LNCAP (cell line): ENCODE results near the gene CALN1.

Experiments used
- TF ChIP-seq, protein P1 (sequence below): fragments of 450-650 bp; IDR thresholded peaks from 2 replicates; pipeline ENCODE4 v1.5.1; 2017; ENCODE audit warnings: mild to moderate bottlenecking

CALN1 gene

DNA sequence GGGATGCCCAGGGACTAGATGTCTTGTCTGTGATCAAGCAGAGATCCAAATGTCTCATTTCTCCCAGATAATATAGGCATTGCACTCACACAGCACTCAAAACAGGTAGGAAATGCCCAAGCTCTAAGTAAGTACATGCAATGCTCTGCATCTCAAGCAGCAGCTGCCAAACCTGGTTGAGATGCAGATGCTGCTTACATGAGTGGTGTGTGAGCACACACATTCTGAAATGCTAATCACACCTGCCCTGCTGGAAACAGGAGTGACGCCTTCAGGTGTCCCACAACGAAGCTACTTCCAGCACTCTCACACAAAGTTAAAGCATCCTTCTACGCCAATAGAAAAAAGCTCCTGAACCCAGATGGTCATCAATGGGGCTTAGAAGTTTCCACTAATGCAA, 132.9 kb downstream of the CALN1 start:
- TF ChIP-seq, protein P1, sequence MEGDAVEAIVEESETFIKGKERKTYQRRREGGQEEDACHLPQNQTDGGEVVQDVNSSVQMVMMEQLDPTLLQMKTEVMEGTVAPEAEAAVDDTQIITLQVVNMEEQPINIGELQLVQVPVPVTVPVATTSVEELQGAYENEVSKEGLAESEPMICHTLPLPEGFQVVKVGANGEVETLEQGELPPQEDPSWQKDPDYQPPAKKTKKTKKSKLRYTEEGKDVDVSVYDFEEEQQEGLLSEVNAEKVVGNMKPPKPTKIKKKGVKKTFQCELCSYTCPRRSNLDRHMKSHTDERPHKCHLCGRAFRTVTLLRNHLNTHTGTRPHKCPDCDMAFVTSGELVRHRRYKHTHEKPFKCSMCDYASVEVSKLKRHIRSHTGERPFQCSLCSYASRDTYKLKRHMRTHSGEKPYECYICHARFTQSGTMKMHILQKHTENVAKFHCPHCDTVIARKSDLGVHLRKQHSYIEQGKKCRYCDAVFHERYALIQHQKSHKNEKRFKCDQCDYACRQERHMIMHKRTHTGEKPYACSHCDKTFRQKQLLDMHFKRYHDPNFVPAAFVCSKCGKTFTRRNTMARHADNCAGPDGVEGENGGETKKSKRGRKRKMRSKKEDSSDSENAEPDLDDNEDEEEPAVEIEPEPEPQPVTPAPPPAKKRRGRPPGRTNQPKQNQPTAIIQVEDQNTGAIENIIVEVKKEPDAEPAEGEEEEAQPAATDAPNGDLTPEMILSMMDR = no peak

DNA sequence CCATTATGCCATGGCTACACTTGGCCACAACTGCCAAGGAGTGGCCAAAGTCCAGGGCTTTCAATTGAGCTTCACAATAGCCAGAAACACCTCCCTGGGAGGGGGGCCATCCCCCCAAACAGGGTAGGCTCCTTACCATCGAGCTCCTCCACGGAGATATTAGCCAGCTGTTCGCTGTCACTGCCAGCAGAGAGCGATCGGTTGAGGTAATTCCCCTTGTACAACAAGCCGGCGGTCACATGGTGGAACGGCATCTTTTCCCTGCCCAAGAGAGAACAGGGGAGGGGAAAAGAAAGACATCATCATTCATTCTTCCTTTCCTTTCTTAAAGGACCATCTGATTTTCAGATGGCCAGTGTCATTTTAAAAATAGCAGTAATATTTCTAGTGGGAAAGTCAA, 133.6 kb downstream of the CALN1 start:
- TF ChIP-seq, protein P1 = 0 out of 2 replicates have a peak, but pooled peaks have one; percentile 12

DNA sequence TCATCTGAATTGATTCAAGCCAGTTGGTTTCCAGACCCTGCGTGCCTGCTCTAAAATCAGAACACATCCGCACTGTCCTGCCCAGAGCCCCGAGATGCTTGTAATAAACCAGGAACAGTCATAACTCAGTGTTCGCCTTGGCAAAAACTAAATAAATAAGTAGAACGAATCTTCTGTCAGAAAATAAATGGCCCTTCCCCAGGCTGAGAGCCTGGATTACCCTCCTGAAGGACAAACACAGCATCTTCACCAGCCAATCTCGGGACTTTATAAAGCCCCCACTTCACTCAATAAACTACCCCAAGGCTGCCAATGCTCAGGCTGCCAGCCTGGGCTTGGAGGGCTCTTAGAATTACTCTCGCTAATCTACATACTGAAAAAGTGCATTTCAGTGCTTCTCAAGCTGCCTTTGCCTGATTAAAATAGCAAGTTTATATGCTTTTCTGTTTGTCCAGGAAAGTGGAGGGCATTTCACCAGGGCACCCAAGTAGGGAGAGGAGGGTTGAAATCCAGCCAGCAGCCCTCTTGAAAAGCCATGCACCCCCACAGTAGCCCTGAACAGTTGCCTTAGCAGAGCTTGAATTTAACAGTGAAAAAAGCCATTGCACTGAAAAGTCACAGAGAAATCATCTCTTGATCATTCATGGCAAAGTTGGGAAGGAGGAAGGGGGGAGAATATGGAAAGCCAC, 136.6 kb downstream of the CALN1 start:
- TF ChIP-seq, protein P1 = no peak

DNA sequence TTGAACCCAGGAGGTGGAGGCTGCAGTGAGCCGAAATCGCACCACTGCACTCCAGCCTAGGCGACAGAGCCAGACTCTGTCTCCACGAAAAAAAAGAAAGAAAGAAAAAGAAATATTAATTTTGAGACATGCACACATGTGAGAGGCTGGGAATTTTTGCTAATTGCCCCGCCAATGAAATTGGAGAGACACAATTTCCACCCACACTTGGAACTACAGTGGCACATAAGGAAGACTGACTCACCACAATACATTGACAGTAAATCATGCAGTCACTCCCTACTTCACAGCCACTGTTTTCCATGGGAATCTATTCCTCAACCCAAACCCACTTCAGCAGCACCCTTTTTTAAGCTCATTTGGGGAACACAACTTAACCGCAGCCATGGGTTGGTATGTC, 139.7 kb downstream of the CALN1 start:
- TF ChIP-seq, protein P1 = no peak

DNA sequence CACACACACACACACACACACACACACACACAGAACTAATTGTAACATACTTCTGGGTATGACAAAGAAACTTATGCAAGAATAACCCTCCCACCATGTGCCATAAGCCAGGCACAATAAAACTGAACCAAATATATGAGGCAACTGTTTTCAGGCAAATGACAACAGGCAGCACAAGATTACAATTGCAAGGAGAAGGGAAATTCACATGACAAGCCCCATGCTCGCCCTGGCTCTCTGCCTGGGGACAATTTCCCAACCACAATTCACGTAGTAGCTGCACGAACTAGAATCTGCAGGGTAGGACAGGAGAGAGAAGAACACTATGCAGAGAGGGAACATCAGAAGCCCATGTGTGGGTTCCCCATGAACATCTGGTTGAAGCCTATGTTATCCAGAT, 143.3 kb downstream of the CALN1 start:
- TF ChIP-seq, protein P1 = no peak

DNA sequence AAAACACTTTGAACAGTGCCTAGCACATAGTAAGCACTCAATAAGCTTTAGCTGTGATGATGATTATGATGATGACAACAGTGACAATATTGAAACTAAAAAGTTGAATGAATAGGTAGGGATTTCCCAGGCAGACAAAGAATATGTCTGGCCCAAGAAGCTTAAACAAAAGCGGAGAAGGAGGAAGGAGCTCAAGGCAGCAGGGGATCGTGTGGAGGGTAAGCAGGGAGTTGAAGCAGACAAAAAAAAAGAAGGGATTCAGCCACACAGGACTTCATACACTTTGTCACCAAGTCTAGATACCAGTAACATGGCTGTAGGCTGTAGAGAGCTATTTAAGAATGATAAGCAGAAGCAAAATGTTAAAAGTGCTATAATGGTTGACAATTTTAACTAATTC, 144.0 kb downstream of the CALN1 start:
- TF ChIP-seq, protein P1 = no peak

DNA sequence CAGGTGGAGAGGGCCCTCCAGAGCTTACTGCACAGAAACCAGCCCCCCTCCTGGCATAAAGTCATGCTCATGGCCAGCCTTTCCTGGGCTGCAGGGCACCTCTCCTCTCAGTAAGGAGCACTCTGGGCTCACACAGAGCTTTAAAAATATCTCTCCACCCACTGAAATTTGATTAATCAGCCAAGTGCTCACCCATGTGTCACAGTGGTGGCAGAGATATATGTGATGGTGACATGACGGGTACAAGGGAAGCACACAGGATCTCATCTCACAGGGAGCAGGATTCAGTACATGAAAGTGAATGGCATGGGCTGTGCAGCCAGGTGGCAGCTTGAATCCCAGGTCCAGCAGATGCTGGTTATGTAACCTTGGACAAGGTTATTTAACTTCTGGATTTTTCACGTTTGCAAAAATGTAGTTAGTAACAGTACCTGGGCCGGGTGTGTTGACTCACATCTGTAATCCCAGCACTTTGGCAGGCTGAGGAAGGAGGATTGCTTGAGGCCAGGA, 144.8 kb downstream of the CALN1 start:
- TF ChIP-seq, protein P1 = no peak
